Measurements from ENCODE around the gene UBE2J2. TPM values are rescaled to one million over a fixed set of nuclear protein-coding genes. Genes with fewer than 3 reads are reported as not detected.

UBE2J2 gene
- total and polyA plus RNA-seq, 2 of the 8 experiments (the other 6 are each of a cell fraction or from before 2014, with no cell fraction given), result 33.6 to 67.9 TPM

- TF ChIP-seq ATF3 (IDR thresholded peaks at IDR 0.05; ENCODE audit: insufficient read depth, low read depth, low read length) (no peak), SIN3A (conservative IDR thresholded peaks at IDR 0.05 in 1 of 2, IDR thresholded peaks at IDR 0.05 in 1 of 2; ENCODE audit: low read depth in 1 of 2, low read length in 2 of 2) (no peak), SUZ12 (IDR thresholded peaks at IDR 0.05; ENCODE audit: low read length) (no peak), CTBP2 (IDR thresholded peaks at IDR 0.05; ENCODE audit: borderline replicate concordance, insufficient read depth, insufficient read length, low read length) (no peak), KDM1A (IDR thresholded peaks at IDR 0.05; ENCODE audit: borderline replicate concordance, low read length) (no peak), CHD1 (IDR thresholded peaks at IDR 0.05; ENCODE audit: low read depth, low read length) (no peak)
- TF ChIP-seq, protein P1, sequence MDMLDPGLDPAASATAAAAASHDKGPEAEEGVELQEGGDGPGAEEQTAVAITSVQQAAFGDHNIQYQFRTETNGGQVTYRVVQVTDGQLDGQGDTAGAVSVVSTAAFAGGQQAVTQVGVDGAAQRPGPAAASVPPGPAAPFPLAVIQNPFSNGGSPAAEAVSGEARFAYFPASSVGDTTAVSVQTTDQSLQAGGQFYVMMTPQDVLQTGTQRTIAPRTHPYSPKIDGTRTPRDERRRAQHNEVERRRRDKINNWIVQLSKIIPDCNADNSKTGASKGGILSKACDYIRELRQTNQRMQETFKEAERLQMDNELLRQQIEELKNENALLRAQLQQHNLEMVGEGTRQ (IDR thresholded peaks at IDR 0.05; ENCODE audit: low read length), result no peak
Observed at GRCh38 chr1:1295154-1295923, 21.7 kb upstream of the UBE2J2 start (continued).

Measured in H1 (cell line).